ENCODE results near the gene PPP2R5B.

GRCh38 chr11:64918017-64918416 is 6.5 kb upstream of the PPP2R5B start:
- TF ChIP-seq POLR2A (IDR thresholded peaks at IDR 0.05) (no peak), CTCF (IDR thresholded peaks at IDR 0.05) (no peak)

Measured in ovary (tissue), 3 donors.